Measurements from ENCODE around the gene DSC2.
"Not testable (repeated sequence)": the region's sequence is repeated elsewhere in the genome, so short reads cannot be mapped to it uniquely, and the experiment has no call there.

Gene DSC2

GRCh38 chr18:31102025-31102684 is at the start of gene DSC2:
TSS of gene DSC2 (minus strand) at chr18:31102421. CDS start at chr18:31101971, 450 bp downstream.
- Histone ChIP-seq H2AFZ (ENCODE audit: low read depth, low read length) (peak within 1 kb of the TSS; percentile 99), H3K4me3 (ENCODE audit: low read length) (peak within 1 kb of the TSS; percentile 64), H3K9me3 (ENCODE audit: low read length) (no peaks in the 10 kb centered on the region), H3K4me1 (ENCODE audit: insufficient read depth, low read length) (peaks cover 2% of the 10 kb centered on the region), H3K27me3 (ENCODE audit: insufficient read depth, low read length) (no peaks in the 10 kb centered on the region), H3K36me3 (ENCODE audit: insufficient read depth, low read length) (no peaks in the 10 kb centered on the region)

DNA sequence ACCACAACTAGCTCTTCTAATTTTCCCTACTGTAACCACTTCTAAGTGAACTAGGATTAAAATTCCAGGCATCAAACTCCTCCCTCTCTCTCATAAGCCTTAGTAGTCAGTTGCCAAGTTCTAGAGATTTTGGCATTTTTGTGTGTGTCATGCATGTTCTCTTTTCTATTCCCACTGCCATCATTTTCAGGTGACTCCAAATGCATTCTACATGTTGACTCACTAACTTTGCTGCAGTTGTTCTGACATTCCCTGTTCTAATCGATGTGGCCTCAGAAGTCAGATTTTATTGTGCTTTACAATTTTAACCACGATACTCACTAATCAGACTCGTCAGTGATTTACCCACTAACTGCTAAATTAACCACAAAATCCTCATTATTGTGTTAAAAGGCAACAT is 47.1 kb upstream of the DSC2 start:
- Histone ChIP-seq H2AFZ (ENCODE audit: low read depth, low read length) (no peak overlapping the region), H3K27me3 (ENCODE audit: insufficient read depth, low read length) (no peaks in the 10 kb centered on the region)

GRCh38 chr18:31148600-31148999 is 46.4 kb upstream of the DSC2 start:
- no peak overlapping the region for H2AFZ ChIP-seq (ENCODE audit: low read depth, low read length)
- H3K27me3 ChIP-seq (ENCODE audit: insufficient read depth, low read length): no peaks in the 10 kb centered on the region
- H3K36me3 ChIP-seq (ENCODE audit: insufficient read depth, low read length): no peaks in the 10 kb centered on the region
- no peaks in the 10 kb centered on the region for H3K9me3 ChIP-seq (ENCODE audit: low read length)
- H3K4me3 ChIP-seq (ENCODE audit: low read length): no peak overlapping the region
- H3K4me1 ChIP-seq (ENCODE audit: insufficient read depth, low read length): no peaks in the 10 kb centered on the region

More for the DNA sequence above, 47.1 kb upstream of the DSC2 start:
- Histone ChIP-seq H3K4me3 (ENCODE audit: low read length) (no peak overlapping the region), H3K9me3 (ENCODE audit: low read length) (no peaks in the 10 kb centered on the region), H3K36me3 (ENCODE audit: insufficient read depth, low read length) (no peaks in the 10 kb centered on the region), H3K4me1 (ENCODE audit: insufficient read depth, low read length) (no peaks in the 10 kb centered on the region)

DNA sequence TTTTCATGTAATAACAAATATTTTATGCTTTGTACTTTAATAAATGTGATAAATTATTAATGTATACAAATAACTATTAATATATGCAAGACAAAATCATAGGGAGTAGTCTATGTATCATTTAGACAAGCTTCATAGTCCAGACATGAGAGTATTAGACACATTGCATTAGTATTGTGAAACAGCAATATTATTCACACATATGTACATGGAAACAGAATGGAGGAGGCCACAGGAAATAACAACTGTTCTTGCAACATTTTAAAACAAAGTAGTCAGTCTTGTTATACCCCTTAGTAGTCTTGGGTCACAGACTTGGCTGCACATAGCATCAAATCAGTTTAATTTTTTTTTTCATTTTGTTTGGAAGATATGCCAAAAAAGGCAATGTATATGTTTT is 44.6 kb upstream of the DSC2 start:
- H3K9me3 ChIP-seq (ENCODE audit: low read length): no peaks in the 10 kb centered on the region
- no peak overlapping the region for H2AFZ ChIP-seq (ENCODE audit: low read depth, low read length)
- no peak overlapping the region for H3K4me3 ChIP-seq (ENCODE audit: low read length)
- H3K27me3 ChIP-seq (ENCODE audit: insufficient read depth, low read length): no peaks in the 10 kb centered on the region
- H3K36me3 ChIP-seq (ENCODE audit: insufficient read depth, low read length): no peaks in the 10 kb centered on the region
- H3K4me1 ChIP-seq (ENCODE audit: insufficient read depth, low read length): no peaks in the 10 kb centered on the region

DNA sequence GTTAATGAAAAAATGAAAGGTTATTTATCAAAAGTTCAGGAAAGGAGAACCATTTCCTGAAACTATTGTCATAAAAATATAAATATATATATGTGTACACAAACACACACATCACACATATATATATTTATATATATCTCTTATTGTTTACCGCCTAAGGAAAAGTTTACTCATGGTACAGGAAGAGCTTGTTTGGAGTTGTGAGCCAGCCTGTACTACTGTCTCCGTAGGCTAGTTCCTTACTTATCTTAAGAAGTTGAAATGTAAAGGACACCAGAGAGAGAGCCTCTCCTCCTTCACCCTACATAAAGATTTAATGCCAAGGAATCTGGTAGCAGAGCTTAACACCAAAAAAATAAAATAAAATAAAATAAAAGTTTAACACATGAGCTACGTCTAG is 40.8 kb upstream of the DSC2 start:
- H3K4me3 ChIP-seq (ENCODE audit: low read length): no peak overlapping the region
- H3K4me1 ChIP-seq (ENCODE audit: insufficient read depth, low read length): no peaks in the 10 kb centered on the region
- no peak overlapping the region for H2AFZ ChIP-seq (ENCODE audit: low read depth, low read length)
- H3K27me3 ChIP-seq (ENCODE audit: insufficient read depth, low read length): no peaks in the 10 kb centered on the region
- no peaks in the 10 kb centered on the region for H3K36me3 ChIP-seq (ENCODE audit: insufficient read depth, low read length)
- H3K9me3 ChIP-seq (ENCODE audit: low read length): no peaks in the 10 kb centered on the region

DNA sequence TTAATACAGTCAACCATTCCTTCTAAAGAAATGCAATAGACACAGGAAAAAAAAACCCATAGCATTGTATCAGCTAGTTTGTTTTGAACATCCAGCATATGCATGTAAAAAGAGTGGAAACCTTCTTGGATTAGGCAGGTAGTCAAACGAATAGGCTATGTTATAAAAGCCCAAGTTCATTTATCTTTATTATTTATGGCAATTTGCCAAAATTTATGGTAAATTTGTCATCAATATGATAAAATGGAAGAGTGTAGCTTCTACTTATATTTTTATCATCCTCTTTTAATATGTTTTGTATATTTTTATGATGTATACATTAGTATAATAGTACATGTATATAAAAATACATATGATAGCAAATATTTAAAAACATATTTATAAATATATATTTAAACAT is 36.5 kb upstream of the DSC2 start:
- Histone ChIP-seq H2AFZ (ENCODE audit: low read depth, low read length) (no peak overlapping the region), H3K4me1 (ENCODE audit: insufficient read depth, low read length) (no peaks in the 10 kb centered on the region), H3K36me3 (ENCODE audit: insufficient read depth, low read length) (no peaks in the 10 kb centered on the region), H3K9me3 (ENCODE audit: low read length) (no peaks in the 10 kb centered on the region), H3K27me3 (ENCODE audit: insufficient read depth, low read length) (no peaks in the 10 kb centered on the region), H3K4me3 (ENCODE audit: low read length) (no peak overlapping the region)

DNA sequence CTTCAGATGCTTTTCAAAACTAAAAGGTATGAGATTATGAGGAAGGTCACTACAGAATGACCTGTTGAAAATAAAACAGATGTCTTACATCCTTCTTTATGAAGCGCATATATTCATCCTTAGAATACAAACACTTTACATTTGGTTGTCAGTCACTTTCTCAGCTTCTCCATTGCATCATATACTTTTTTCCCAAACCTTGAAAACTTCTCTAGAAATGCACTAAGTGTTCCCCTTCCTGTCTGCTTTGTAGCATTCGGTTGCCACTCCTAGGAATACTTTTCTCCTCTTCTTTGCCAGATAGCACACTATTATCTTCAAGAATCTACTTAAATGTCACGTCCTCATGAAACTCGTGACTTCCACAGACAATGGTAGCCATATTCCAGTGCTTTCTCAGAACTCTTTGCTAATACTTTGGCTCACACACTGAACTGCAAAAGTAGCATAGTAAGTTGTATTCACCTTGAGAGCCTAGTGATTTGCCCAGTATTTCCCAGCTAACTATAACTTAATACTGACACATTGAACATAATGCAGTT is 32.8 kb upstream of the DSC2 start:
- Histone ChIP-seq H3K27me3 (ENCODE audit: insufficient read depth, low read length) (no peaks in the 10 kb centered on the region), H3K4me3 (ENCODE audit: low read length) (no peak overlapping the region), H2AFZ (ENCODE audit: low read depth, low read length) (no peak overlapping the region), H3K4me1 (ENCODE audit: insufficient read depth, low read length) (no peaks in the 10 kb centered on the region), H3K9me3 (ENCODE audit: low read length) (no peaks in the 10 kb centered on the region), H3K36me3 (ENCODE audit: insufficient read depth, low read length) (no peaks in the 10 kb centered on the region)

DNA sequence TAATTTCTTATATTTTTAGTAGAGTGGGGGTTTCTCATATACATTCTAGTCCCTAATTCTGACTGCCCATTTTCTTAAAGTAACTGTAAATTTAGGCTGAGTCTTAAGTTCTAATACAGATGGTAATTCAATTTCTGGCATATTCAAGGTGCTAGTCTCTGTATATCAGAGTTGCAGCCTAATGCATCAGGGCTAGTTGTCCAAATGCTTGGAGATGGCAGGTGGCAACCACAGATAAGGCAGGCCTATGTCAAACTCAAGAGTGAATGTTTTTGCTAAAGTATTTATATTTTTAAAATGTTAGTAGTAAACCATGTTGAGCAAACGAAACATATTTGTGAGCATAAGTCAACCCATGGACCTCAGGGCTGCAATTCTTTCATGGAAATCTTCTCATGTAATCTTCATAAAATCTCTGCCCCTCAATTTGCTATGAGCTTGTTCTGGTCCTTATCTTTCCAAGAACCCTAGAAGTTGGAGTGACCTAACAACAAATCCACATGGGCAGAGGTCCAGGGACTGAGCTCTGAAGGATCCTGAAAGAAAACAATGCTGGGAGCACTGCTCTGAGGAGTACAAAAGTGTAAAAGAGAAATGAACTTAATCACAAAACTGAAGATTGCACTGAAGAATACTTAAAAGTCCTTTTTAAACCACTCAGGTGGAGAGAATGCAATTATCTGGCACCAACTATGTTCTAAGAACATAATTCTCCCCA is 27.3 kb upstream of the DSC2 start:
- Histone ChIP-seq H3K9me3 (ENCODE audit: low read length) (no peaks in the 10 kb centered on the region), H3K4me3 (ENCODE audit: low read length) (no peak overlapping the region), H3K36me3 (ENCODE audit: insufficient read depth, low read length) (no peaks in the 10 kb centered on the region), H2AFZ (ENCODE audit: low read depth, low read length) (no peak overlapping the region), H3K4me1 (ENCODE audit: insufficient read depth, low read length) (no peaks in the 10 kb centered on the region), H3K27me3 (ENCODE audit: insufficient read depth, low read length) (no peaks in the 10 kb centered on the region)

DNA sequence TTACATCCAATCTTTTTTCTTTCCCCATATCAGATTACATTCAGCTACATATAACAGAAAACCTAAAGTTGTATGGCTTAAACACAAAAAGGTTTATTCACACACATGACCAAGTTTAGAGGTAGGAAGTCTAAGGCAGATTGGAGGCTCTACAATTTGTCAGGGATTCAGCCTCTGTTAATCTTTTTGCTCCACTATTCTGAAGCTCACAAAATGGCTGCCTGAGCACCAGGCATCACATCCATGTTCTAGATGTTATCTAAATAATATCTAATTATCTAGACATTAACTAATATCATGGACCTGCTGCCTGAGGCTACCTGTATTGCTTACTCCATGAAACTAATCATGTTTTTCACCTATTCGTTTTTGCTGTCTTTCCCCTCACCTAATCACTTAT is 23.7 kb upstream of the DSC2 start:
- Histone ChIP-seq H3K36me3 (ENCODE audit: insufficient read depth, low read length) (no peaks in the 10 kb centered on the region), H3K27me3 (ENCODE audit: insufficient read depth, low read length) (no peaks in the 10 kb centered on the region), H3K9me3 (ENCODE audit: low read length) (no peaks in the 10 kb centered on the region), H2AFZ (ENCODE audit: low read depth, low read length) (no peak overlapping the region), H3K4me1 (ENCODE audit: insufficient read depth, low read length) (no peaks in the 10 kb centered on the region), H3K4me3 (ENCODE audit: low read length) (no peak overlapping the region)

DNA sequence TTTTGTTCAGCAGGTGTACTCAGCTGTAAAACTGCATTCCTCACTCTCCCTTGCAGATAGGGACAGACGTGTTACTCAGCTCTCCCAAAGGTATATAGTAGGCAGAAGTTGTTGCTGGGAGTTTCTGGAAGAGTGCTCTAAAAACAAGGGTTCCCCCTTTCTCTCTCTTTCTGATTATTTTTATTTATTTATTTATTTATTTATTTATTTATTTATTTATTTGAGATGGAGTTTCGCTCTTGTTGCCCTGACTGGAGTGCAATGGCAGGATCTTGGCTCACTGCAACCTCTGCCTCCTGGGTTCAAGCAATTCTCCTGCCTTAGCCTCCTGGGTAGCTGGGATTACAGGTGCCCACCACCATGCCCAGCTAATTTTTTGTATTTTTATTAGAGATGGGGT is 20.9 kb upstream of the DSC2 start:
- not testable (repeated sequence) for H3K9me3 ChIP-seq (ENCODE audit: low read length); H2AFZ ChIP-seq (ENCODE audit: low read depth, low read length); H3K4me3 ChIP-seq (ENCODE audit: low read length); H3K36me3 ChIP-seq (ENCODE audit: insufficient read depth, low read length); H3K4me1 ChIP-seq (ENCODE audit: insufficient read depth, low read length); H3K27me3 ChIP-seq (ENCODE audit: insufficient read depth, low read length)

GRCh38 chr18:31120594-31120993 is 18.4 kb upstream of the DSC2 start:
- Histone ChIP-seq H2AFZ (ENCODE audit: low read depth, low read length) (no peak overlapping the region), H3K36me3 (ENCODE audit: insufficient read depth, low read length) (no peaks in the 10 kb centered on the region), H3K4me3 (ENCODE audit: low read length) (no peak overlapping the region), H3K27me3 (ENCODE audit: insufficient read depth, low read length) (peaks cover 4% of the 10 kb centered on the region), H3K4me1 (ENCODE audit: insufficient read depth, low read length) (no peaks in the 10 kb centered on the region), H3K9me3 (ENCODE audit: low read length) (no peaks in the 10 kb centered on the region)

DNA sequence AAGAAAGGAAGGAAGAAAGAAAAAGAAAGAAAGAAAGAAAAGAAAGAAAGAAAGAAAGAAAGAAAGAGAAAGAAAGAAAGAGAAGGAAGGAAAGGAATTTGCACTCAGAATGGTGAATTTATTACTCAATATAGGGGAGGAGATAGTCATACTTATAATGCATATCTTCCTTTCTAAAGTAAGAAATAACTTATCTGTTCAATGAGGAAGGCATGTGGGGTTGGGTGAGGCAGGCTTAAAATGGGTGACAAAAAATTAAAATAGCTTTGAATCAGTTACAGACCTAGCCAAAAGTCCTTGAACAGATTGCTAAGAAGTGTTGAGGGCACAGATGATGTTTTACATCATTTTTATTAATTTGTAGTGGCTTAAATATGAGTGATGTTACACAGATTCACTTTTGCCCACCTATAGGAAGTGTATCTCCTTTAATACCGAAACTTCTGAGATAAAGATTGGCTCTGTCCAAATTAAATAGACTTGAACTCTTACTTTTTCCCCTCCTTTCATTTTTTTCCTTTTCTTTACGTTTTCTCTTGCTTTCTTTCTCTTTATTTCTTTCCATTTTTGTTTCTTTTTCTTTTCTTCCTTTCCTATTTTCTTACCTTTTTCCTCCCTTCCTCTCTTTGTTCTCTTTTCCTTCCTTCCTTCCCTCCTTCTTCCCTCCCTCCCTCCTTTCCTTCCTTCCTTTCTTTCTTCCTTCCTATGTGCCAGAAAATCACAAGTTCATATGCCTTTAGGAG is 14.8 kb upstream of the DSC2 start:
- no peaks in the 10 kb centered on the region for H3K9me3 ChIP-seq (ENCODE audit: low read length)
- H3K4me3 ChIP-seq (ENCODE audit: low read length): no peak overlapping the region
- H3K27me3 ChIP-seq (ENCODE audit: insufficient read depth, low read length): peaks cover 7% of the 10 kb centered on the region
- no peaks in the 10 kb centered on the region for H3K4me1 ChIP-seq (ENCODE audit: insufficient read depth, low read length)
- no peaks in the 10 kb centered on the region for H3K36me3 ChIP-seq (ENCODE audit: insufficient read depth, low read length)
- no peak overlapping the region for H2AFZ ChIP-seq (ENCODE audit: low read depth, low read length)

- Histone ChIP-seq H3K4me1 (ENCODE audit: insufficient read depth, low read length) (no peaks in the 10 kb centered on the region), H2AFZ (ENCODE audit: low read depth, low read length) (no peak overlapping the region), H3K27me3 (ENCODE audit: insufficient read depth, low read length) (peaks cover 4% of the 10 kb centered on the region), H3K9me3 (ENCODE audit: low read length) (no peaks in the 10 kb centered on the region), H3K36me3 (ENCODE audit: insufficient read depth, low read length) (no peaks in the 10 kb centered on the region), H3K4me3 (ENCODE audit: low read length) (no peak overlapping the region)
Measured at GRCh38 chr18:31112804-31113203, 10.6 kb upstream of the DSC2 start.

All from neuron (in vitro differentiated cells).